HT-29 (cell line): Measurements from ENCODE around the gene CD83. TPM values are rescaled to one million over a fixed set of nuclear protein-coding genes. Genes with fewer than 3 reads are reported as not detected.

ENCODE experiments used
- DNase-seq: peaks from one replicate; pipeline ENCODE4 v3.0.0-alpha.2; 2015; ENCODE audit warnings: low spot score
- total RNA-seq: library from RNA; depleted of rRNA; stranded (reverse); fragments of >200 nt; shearing (Covaris generic); gene quantifications from 2 replicates; pipeline ENCODE4 v1.2.3, GENCODE V29; 2014

CD83 gene
- total RNA-seq, 1 experiment from 2014 or later, result 0.99 TPM

DNA sequence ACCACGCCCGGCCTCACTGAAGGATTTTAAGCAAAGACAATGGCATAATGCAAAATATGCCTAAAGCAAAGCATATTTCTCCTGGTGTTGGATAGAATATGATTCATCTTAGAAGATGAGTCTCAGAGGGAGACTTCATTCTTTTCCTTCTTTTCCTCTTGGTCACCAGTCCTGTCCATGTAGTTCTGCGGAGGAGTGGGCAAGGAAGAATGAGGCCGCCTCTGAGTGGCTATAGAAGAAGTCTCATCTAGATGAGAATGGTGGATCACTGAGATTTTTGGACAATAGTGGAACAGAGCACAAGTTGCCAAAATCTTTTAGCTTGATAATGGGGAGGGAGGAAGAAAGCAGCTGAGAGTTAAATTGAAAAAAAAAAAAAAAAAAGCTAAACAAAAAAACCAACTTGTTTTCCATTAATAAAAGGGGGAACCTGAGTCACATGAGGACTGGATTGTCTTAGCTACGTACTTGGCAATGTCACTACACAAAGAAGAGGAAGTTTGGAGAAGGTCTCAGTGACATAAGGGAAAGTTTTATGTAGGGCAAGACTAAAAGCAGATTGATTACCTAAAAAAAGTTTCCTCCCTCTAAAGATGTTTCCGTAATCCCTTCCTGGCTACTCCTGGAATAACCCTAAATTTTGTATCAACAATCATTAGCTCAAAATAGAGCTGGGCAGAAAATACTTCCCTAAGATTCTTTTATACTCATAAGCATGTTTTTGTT, 6.0 kb downstream of the CD83 start:
- DNase-seq, result no peak

- no peak for DNase-seq
These were observed 7.8 kb downstream of the CD83 start for GRCh38 chr6:14125346-14125745.

- no peak for DNase-seq
These were observed 8.6 kb downstream of the CD83 start for GRCh38 chr6:14126191-14126590.

GRCh38 chr6:14127611-14128010, 10.0 kb downstream of the CD83 start:
- no peak for DNase-seq

GRCh38 chr6:14128012-14128411, 10.4 kb downstream of the CD83 start:
- no peak for DNase-seq

DNA sequence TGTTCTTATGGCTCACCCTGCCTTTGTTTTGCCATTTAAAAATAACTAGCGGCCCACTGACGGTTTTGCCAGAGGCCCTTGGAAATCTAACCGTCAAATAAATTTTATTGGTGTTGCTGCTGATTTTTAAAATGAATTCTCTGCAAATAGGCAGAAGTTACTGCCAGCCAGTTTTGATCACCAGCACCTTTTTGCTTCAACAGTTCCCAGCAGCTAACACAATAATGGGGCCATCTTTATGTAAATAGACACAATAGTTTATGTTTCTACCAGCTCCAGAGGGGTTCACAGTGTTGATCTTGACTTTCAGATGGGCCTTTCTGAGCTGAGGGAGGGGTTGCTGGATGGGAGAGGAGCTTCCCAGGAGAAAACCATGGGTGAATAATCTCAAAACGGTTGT, 11.2 kb downstream of the CD83 start:
- DNase-seq, result no peak

GRCh38 chr6:14129575-14129974, 12.0 kb downstream of the CD83 start:
- peak; percentile 60 for DNase-seq

- DNase-seq, result no peak
These were observed 13.0 kb downstream of the CD83 start for GRCh38 chr6:14130435-14131075.

GRCh38 chr6:14131579-14131978, 14.0 kb downstream of the CD83 start:
- no peak for DNase-seq

GRCh38 chr6:14132244-14132920, 14.8 kb downstream of the CD83 start:
- no peak for DNase-seq

- DNase-seq, result no peak
These were observed 15.3 kb downstream of the CD83 start for GRCh38 chr6:14132921-14133275.

GRCh38 chr6:14134211-14134910, 16.8 kb downstream of the CD83 start:
- no peak for DNase-seq

GRCh38 chr6:14135893-14136539, 18.4 kb downstream of the CD83 start:
- no peak for DNase-seq

DNA sequence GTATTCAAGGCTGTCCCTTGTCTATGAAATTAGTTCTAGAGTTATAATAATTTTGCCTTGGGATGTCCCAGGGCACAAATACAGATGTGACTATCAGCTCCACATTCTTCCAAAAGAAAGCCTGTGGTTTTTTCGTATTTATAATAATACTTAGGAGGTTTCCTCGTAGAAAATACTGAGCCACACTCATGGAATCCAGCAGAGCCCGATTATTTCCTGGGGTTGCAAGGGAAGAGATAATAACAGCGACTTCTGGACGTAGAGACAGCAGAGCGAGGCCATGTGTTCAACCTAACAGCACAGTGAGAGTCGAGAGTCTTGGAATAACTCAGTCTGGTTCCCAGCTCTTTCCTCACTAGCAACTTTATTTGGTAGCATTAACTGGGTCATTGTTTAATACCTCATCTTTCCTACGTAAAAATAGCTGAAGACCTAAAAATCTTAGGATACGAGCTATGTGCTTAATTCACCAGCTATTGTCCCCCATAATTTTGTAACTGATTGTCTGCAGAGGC, 21.2 kb downstream of the CD83 start:
- no peak for DNase-seq

GRCh38 chr6:14141351-14142062, 23.9 kb downstream of the CD83 start:
- no peak for DNase-seq

- no peak for DNase-seq
These were observed 24.5 kb downstream of the CD83 start for GRCh38 chr6:14142063-14142450.

GRCh38 chr6:14142511-14143223, 25.1 kb downstream of the CD83 start:
- DNase-seq, result no peak

- no peak for DNase-seq
These were observed 25.7 kb downstream of the CD83 start for GRCh38 chr6:14143305-14143704.

DNA sequence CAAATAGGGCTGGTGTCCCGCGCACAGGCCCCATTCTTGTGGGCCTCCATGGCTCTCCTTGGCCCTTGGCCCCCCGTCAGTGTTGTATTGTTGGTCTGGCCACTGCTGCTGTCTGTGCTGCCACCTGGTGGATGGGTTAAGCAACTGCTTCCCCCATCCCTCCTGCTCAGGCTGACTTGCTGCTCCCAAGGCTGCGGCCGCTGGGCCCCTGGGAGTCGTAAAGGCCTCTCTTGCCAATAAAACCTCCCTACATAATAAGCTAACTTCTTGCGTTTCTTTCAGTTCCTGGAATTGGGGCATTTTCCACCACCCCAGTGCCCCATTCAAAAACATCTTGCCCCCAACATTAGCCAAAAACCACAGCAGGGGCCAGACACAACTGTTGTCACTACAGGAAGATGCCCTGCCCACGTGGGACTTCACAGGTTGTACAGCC, 27.1 kb downstream of the CD83 start:
- peak; percentile 77 for DNase-seq

DNA sequence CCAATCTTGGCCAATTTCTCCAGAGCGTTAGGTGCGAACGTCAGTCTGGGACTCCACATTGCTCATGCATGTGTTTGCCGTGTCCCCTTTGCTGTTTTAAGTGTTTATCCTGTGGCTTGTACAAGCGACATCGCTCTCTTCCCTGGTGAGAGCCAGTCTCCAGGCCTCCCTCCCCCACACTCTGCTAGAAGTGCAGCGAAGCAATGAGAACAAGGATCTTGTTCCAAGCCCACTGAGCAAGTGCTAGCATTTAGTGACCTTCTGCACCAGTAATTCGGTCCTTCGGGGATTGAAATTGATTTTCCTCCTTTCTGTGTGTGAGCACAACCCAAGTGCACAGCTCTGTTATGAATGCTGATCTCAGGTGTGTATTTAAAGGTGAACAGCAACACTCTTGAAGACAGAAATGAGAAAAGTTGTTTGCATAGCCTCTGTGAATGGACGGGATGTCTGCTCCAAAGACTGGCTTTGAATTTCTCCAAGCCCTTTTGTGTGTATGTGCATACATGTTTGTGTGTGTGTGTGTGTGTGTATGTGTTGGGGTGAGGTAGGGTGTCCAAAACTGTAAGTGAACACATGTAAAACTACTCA, 29.0 kb downstream of the CD83 start:
- DNase-seq, result no peak
